Tibial nerve (tissue), 3 donors: ENCODE results near the gene IL15.
"Not testable (repeated sequence)": the region's sequence is repeated elsewhere in the genome, so short reads cannot be mapped to it uniquely, and the experiment has no call there.

ENCODE experiments used
- POLR2A ChIP-seq, 2 donors: fragments of 450-650 bp; IDR thresholded peaks; one replicate each; pipeline ENCODE4 v1.6.1; 2017; ENCODE audit warnings: antibody characterized with exemption in 2 of 2, mild to moderate bottlenecking in 2 of 2, moderate library complexity in 2 of 2
- TF ChIP-seq, protein P1 (sequence below), 5 experiments: fragments of 200-600 bp in 3 of 5; fragments of 450-650 bp in 2 of 5; sonication (generic) in 3 of 5; IDR thresholded peaks; one replicate each; pipeline ENCODE4 v1.5.1; 2016 to 2019; ENCODE audit warnings: antibody characterized with exemption in 5 of 5, mild to moderate bottlenecking in 3 of 5, moderate library complexity in 2 of 5

DNA sequence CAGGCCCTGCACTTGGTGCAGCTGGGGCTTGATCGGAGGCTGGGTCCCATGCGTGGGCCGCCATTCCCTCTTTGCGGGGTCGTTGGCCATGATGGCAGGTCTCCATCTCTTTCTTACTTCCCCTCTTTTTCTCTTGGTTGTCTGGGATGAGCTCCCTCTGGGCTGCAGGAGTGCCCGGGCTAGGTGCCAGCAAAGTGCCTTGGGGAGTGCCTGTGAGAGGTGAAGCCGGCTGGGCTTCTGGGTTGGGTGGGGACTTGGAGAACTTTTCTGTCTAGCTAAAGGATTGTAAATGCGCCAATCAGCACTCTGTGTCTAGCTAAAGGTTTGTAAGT, 20.8 kb upstream of the IL15 start:
- TF ChIP-seq, protein P1, sequence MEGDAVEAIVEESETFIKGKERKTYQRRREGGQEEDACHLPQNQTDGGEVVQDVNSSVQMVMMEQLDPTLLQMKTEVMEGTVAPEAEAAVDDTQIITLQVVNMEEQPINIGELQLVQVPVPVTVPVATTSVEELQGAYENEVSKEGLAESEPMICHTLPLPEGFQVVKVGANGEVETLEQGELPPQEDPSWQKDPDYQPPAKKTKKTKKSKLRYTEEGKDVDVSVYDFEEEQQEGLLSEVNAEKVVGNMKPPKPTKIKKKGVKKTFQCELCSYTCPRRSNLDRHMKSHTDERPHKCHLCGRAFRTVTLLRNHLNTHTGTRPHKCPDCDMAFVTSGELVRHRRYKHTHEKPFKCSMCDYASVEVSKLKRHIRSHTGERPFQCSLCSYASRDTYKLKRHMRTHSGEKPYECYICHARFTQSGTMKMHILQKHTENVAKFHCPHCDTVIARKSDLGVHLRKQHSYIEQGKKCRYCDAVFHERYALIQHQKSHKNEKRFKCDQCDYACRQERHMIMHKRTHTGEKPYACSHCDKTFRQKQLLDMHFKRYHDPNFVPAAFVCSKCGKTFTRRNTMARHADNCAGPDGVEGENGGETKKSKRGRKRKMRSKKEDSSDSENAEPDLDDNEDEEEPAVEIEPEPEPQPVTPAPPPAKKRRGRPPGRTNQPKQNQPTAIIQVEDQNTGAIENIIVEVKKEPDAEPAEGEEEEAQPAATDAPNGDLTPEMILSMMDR (IDR thresholded peaks at IDR 0.05) = not testable (repeated sequence)
- TF ChIP-seq POLR2A (IDR thresholded peaks at IDR 0.05) = not testable (repeated sequence)
